GM18508 (cell line): ENCODE measurements around the gene ANO3.

Experiments used
- ATAC-seq: cut with Tn5 transposase; IDR thresholded peaks from one replicate; pipeline ENCODE4 v1.9.1; 2021; ENCODE audit warnings: moderate number of reproducible peaks; ENCODE audit not compliant: insufficient read depth, unreplicated experiment

The ANO3 gene

GRCh38 chr11:26698224-26698623 is 366.3 kb downstream of the ANO3 start:
- no peak for ATAC-seq

DNA sequence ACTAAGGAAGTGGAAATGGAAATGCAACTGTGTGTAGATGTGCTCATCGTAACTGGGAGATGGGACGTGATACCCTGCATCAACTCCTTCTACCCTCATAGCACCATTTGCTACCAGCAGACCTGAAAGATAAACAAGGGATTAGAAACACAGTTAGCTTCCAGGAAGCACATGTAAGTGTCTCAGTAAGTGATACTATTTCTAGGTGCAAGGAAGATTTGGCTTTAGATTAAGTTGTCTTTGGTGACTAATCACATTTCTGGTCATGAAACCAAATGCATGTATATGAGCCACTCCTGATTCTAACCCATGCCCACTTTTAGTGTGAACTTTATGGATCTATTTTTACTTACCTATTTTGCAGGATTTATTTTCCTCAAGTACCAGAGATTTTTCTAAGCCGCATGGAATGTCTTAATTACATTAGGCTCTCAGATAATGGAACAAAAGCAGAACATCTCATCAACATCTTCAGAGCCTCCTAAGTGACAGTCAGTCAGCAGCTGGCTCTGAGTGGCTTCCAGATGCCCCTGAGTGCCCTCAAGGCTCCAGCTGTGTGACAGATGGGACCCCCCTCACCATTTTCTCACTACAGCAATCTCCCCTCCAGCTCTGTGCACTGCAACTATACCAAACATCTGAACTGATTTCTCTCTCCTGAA is 368.8 kb downstream of the ANO3 start:
- no peak for ATAC-seq

GRCh38 chr11:26702406-26702805 is 370.5 kb downstream of the ANO3 start:
- ATAC-seq = no peak

DNA sequence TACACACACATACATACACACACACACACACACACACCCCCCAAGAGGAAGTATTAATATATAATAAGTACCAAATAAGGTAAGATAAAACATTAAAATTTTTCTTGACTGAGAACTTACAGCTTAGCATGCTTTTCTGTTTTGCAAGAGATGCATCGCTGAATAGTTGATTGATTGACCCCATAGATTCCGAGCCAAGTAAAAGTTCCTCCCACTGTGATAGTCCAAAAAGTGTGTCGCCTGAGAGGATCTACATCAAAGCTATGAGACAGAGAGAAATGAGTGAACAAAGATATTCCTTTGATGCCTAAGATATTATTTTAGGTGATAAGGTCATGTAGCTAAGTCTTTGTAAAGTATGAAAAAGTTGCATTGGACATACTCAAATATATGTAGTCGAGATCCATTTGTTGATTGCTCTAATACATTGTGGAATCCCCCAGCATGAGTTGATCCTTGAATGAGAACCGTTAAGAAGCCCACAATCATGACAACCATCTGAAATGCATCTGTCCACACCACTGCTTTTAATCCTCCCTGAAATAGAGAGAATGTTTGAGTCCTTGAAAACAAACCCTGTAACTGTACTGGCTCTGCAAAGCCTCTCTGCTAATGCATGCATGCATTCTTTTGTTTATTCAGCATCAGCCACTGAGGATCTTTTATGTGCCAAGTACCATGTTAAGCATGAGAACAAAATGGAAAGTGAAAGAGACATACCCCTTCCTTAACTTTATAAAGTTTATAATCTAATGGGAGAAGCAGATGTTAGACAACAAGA is 371.7 kb downstream of the ANO3 start:
- ATAC-seq = no peak

GRCh38 chr11:26704249-26704648 is 372.3 kb downstream of the ANO3 start:
- ATAC-seq = no peak

DNA sequence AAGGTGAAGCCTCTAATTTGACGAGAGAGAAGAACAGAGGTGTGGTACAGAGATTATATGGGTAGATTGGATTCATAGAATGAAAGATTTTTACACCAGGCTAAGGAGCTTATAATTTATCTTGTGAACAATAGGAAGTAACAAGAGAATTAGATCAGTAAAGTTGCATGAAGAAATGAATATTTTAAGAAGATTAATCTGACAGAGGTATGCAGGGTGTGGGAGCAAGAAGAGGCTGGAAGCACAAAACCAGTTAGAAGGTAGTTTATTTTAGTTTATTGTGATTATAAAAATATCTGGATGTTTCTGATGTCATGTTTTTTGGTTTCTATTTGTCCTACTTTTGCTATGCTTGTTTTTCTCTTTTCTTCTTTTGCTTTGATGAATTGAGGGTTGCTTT is 374.3 kb downstream of the ANO3 start:
- ATAC-seq = no peak

DNA sequence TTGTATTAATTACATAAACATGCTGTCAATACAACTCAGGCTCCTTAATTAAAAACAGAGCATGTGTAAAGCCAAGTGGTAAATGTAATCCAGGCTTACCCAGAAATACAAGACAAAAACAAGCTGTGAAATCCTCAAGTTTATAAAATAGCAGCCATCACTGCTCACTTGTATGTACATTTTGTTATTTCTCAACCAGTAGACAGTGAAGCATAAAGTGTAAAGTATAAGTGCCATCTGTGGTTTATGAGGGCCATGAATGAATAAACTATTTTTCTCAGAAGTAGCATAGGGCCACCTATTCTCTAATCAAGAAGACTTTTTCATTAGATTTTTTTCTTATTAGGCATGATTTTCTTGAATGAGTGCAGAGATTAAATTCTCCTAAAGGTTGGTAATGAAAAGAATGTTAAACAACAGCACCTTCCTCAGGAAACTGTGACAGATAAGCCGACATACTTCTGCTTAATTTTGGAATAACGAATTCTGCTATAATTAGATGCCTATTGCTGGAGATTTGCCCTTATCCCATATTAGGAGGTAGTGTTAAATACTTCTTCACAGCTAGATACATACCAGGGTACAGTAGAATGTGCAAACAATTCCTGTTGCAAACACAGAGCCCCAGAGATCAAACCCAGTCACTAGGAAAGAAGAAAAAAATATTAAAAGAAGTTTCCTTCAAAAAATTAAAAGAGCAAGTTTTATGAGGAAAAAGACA is 377.0 kb downstream of the ANO3 start:
- no peak for ATAC-seq

DNA sequence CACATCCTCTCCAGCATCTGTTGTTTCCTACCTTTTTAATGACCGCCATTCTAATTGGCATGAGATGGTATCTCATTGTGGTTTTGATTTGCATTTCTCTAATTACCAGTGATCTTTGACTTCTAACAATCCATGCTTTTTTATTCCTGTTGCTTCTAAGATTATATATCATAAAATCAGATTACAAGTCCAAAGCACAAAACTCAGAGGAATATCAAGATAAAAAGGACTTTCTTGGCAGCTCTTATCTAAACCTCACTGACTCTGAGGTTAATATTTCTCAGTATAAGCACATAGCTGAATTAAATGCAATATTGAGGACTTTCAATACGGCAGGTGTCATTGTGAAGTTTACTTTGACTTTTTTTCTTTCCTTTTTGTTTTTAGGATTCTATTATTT is 378.6 kb downstream of the ANO3 start:
- ATAC-seq = no peak

DNA sequence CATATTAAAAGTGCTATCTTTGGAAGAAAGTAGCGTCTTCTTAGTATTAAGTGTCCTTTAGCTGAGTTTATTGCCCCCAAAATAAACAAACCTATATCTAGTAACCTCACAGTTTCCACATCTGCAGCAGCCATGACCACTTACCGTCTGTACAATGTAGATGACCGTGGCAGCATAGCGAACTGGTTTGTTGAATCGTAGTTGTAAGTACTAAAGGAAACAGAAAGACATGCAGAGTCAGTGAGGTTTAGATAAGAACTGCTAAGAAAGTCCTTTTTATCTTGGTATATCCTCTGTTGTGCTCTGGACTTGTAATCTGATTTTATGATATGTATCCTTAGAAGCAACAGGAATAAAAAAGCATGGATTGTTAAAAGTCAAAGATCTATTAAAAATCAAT is 380.6 kb downstream of the ANO3 start:
- no peak for ATAC-seq
